ENCODE data around the gene MAML3. TPM values are rescaled to one million over a fixed set of nuclear protein-coding genes. Genes with fewer than 3 reads are reported as not detected.

The MAML3 gene
- total RNA-seq, 2 donors from 2014 or later, result 29.2 to 32.2 TPM

DNA sequence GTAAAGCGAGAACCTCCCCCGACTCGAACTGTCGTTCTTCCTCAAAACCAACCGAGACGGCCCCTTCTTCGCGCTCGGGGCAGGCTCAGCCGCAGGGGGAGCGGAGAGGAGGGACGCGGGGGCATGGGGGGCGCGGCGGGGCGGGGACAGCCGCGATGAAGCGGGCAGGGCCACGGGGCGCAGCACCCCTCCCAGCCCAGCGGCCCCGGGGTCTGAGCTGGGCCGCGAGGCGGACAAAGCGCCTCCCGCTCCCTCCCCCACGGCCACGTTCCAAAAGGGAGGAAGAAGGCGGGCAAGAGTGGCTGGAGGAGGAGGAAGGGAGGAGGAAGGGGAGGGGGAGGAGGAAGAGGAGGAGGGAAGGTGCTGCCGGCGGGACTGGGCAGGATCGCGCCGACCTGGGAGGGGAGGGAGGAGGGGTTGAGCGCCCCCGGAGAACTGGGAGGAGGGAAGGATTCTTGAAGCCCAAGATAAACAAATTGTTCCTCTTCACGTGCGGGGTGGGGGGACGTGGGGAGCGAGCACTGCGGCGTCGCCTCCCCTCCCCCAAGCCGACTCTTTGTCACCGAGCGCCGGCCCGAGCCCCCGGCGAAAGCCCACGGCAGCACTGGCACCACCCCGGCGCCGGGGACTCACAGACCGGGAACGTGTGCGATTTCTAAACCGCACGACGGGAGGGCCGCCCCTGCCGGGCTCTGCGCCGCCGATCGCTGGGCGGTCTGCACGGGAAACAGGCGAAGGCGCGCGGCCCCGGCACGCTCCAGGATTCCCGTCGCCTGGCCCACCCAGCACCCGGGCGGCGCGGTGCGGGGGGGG, 2.9 kb downstream of the MAML3 start:
- H3K9me3 Mint-ChIP-seq, result no peaks in the 10 kb centered on the region
- TF ChIP-seq, protein P1, sequence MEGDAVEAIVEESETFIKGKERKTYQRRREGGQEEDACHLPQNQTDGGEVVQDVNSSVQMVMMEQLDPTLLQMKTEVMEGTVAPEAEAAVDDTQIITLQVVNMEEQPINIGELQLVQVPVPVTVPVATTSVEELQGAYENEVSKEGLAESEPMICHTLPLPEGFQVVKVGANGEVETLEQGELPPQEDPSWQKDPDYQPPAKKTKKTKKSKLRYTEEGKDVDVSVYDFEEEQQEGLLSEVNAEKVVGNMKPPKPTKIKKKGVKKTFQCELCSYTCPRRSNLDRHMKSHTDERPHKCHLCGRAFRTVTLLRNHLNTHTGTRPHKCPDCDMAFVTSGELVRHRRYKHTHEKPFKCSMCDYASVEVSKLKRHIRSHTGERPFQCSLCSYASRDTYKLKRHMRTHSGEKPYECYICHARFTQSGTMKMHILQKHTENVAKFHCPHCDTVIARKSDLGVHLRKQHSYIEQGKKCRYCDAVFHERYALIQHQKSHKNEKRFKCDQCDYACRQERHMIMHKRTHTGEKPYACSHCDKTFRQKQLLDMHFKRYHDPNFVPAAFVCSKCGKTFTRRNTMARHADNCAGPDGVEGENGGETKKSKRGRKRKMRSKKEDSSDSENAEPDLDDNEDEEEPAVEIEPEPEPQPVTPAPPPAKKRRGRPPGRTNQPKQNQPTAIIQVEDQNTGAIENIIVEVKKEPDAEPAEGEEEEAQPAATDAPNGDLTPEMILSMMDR (conservative IDR thresholded peaks at IDR 0.05), result no peak
- H3K4me3 Mint-ChIP-seq, result peak overlapping the region; percentile 98

GRCh38 chr4:140150636-140150885, 3.4 kb downstream of the MAML3 start:
- peak overlapping the region; percentile 97 for H3K4me3 ChIP-seq (ENCODE audit: low read length)
- H3K9me3 Mint-ChIP-seq, result no peaks in the 10 kb centered on the region
- no peaks in the 10 kb centered on the region for H3K36me3 Mint-ChIP-seq (ENCODE audit: low read depth)
- H3K27me3 ChIP-seq (ENCODE audit: control insufficient read depth, insufficient read depth, low read length, poor library complexity, severe bottlenecking), result no peaks in the 10 kb centered on the region
- DNase-seq, result no peak
- 0% methylated on average over 6 to 13 of the region's 13 CpGs for WGBS, 2 experiments (ENCODE audit: insufficient coverage in 1 of 2, insufficient read length in 1 of 2)
- no peaks in the 10 kb centered on the region for H3K9me3 ChIP-seq (ENCODE audit: control insufficient read depth, low read length)
- peak overlapping the region; percentile 91 for H3K27ac Mint-ChIP-seq
- peak overlapping the region; percentile 95 for H3K9ac ChIP-seq (ENCODE audit: extremely low read depth, low read length, poor library complexity, severe bottlenecking)
- H3K36me3 ChIP-seq (ENCODE audit: control insufficient read depth, insufficient read depth, low read length), result no peaks in the 10 kb centered on the region
- TF ChIP-seq, protein P1 (conservative IDR thresholded peaks at IDR 0.05), result peak; percentile 8
- H3K27me3 Mint-ChIP-seq (ENCODE audit: insufficient read depth), result no peaks in the 10 kb centered on the region
- H3K27ac ChIP-seq (ENCODE audit: low read depth, low read length), result peak overlapping the region; percentile 98
- peaks cover 41% of the 10 kb centered on the region for H3K4me1 Mint-ChIP-seq
- peak overlapping the region; percentile 98 for H3K4me3 Mint-ChIP-seq
- peaks cover 15% of the 10 kb centered on the region for H3K4me1 ChIP-seq (ENCODE audit: control insufficient read depth, insufficient read depth, low read length)

More for the DNA sequence above, 2.9 kb downstream of the MAML3 start:
- H3K4me1 ChIP-seq (ENCODE audit: control insufficient read depth, insufficient read depth, low read length), result peaks cover 15% of the 10 kb centered on the region
- H3K36me3 ChIP-seq (ENCODE audit: control insufficient read depth, insufficient read depth, low read length), result no peaks in the 10 kb centered on the region
- peak; percentile 95 for DNase-seq
- H3K4me3 ChIP-seq (ENCODE audit: low read length), result peak overlapping the region; percentile 97
- H3K36me3 Mint-ChIP-seq (ENCODE audit: low read depth), result no peaks in the 10 kb centered on the region
- H3K27ac Mint-ChIP-seq, result peak overlapping the region; percentile 91
- H3K27ac ChIP-seq (ENCODE audit: low read depth, low read length), result peak overlapping the region; percentile 98
- H3K9me3 ChIP-seq (ENCODE audit: control insufficient read depth, low read length), result no peaks in the 10 kb centered on the region
- no peaks in the 10 kb centered on the region for H3K27me3 ChIP-seq (ENCODE audit: control insufficient read depth, insufficient read depth, low read length, poor library complexity, severe bottlenecking)
- H3K4me1 Mint-ChIP-seq, result peaks cover 40% of the 10 kb centered on the region
- no peaks in the 10 kb centered on the region for H3K27me3 Mint-ChIP-seq (ENCODE audit: insufficient read depth)
- H3K9ac ChIP-seq (ENCODE audit: extremely low read depth, low read length, poor library complexity, severe bottlenecking), result peak overlapping the region; percentile 95
- 0% methylated on average over 1 to 83 of the region's 84 CpGs for WGBS, 2 experiments (ENCODE audit: insufficient coverage in 1 of 2, insufficient read length in 1 of 2)

- H3K4me1 ChIP-seq (ENCODE audit: control insufficient read depth, insufficient read depth, low read length), result peaks cover 15% of the 10 kb centered on the region
- no peaks in the 10 kb centered on the region for H3K27me3 ChIP-seq (ENCODE audit: control insufficient read depth, insufficient read depth, low read length, poor library complexity, severe bottlenecking)
- H3K27ac ChIP-seq (ENCODE audit: low read depth, low read length), result peak overlapping the region; percentile 98
- Mint-ChIP-seq H3K4me1 (peaks cover 42% of the 10 kb centered on the region), H3K27ac (peak overlapping the region; percentile 91), H3K4me3 (peak overlapping the region; percentile 98), H3K9me3 (no peaks in the 10 kb centered on the region), H3K36me3 (ENCODE audit: low read depth) (no peaks in the 10 kb centered on the region), H3K27me3 (ENCODE audit: insufficient read depth) (no peaks in the 10 kb centered on the region)
- H3K9ac ChIP-seq (ENCODE audit: extremely low read depth, low read length, poor library complexity, severe bottlenecking), result peak overlapping the region; percentile 95
- peak overlapping the region; percentile 97 for H3K4me3 ChIP-seq (ENCODE audit: low read length)
- H3K9me3 ChIP-seq (ENCODE audit: control insufficient read depth, low read length), result no peaks in the 10 kb centered on the region
- peak; percentile 89 for DNase-seq
- peaks cover under 1% of the 10 kb centered on the region for H3K36me3 ChIP-seq (ENCODE audit: control insufficient read depth, insufficient read depth, low read length)
- TF ChIP-seq, protein P1 (conservative IDR thresholded peaks at IDR 0.05), result peak; percentile 32
- WGBS, 2 experiments (ENCODE audit: insufficient coverage in 1 of 2, insufficient read length in 1 of 2), result 6 to 9% methylated on average over 12 to 20 of the region's 20 CpGs
Observed at GRCh38 chr4:140149846-140150635, 3.9 kb downstream of the MAML3 start.
